A673 (cell line): ENCODE data around the gene RPH3AL. TPM values are rescaled to one million over a fixed set of nuclear protein-coding genes. Genes with fewer than 3 reads are reported as not detected.

Source experiments
- BruUV-seq: library from RNA; stranded (reverse); fragments of 400-500 nt; replicated peaks from 2 replicates; lab custom pipeline; 2021; lab: Mats Ljungman, UMichigan
- CTCF ChIA-PET: fragments of 300-600 bp; sonication (Branson Sonifier 250); formaldehyde crosslinking; loops from one replicate; lab custom pipeline; 2022; ENCODE audit warnings: antibody characterized with exemption; lab: Charles Lee
- POLR2A ChIA-PET: fragments of 300-600 bp; sonication (Branson Sonifier 250); formaldehyde crosslinking; loops from one replicate; lab custom pipeline; 2022; ENCODE audit warnings: antibody characterized with exemption; ENCODE audit not compliant: low non-redundant PET; lab: Charles Lee
- DNase-seq: peaks from one replicate; pipeline ENCODE4 v3.0.0-alpha.2; 2015; ENCODE audit warnings: low spot score
- H3K27ac ChIP-seq: fragments of 200-600 bp; sonication (generic); 2 replicates; pipeline ENCODE4 v1.5.1; 2016; ENCODE audit warnings: mixed run types, low read depth, mild to moderate bottlenecking, mixed read lengths, antibody characterized with exemption, low read length; ENCODE audit not compliant: poor library complexity, severe bottlenecking
- H3K27me3 ChIP-seq: fragments of 200-600 bp; sonication (generic); replicated peaks from 2 replicates; pipeline ENCODE4 v1.6.1; 2017; ENCODE audit warnings: mixed run types, low read depth, mild to moderate bottlenecking, mixed read lengths, antibody characterized with exemption, low read length; ENCODE audit not compliant: insufficient read depth, poor library complexity
- H3K36me3 ChIP-seq: fragments of 200-600 bp; sonication (generic); 2 replicates; pipeline ENCODE4 v1.6.1; 2016; ENCODE audit warnings: mixed run types, mild to moderate bottlenecking, mixed read lengths, antibody characterized with exemption, low read length; ENCODE audit not compliant: insufficient read depth, poor library complexity, severe bottlenecking
- H3K4me1 ChIP-seq: fragments of 200-600 bp; sonication (generic); 2 replicates; pipeline ENCODE4 v1.6.1; 2017; ENCODE audit warnings: mixed run types, mild to moderate bottlenecking, mixed read lengths, antibody characterized with exemption, low read length; ENCODE audit not compliant: insufficient read depth, poor library complexity, severe bottlenecking
- H3K4me3 ChIP-seq: fragments of 200-600 bp; sonication (generic); 2 replicates; pipeline ENCODE4 v1.5.1; 2016; ENCODE audit warnings: low read depth, mixed run types, mild to moderate bottlenecking, mixed read lengths, low read length; ENCODE audit not compliant: poor library complexity, severe bottlenecking
- H3K9me3 ChIP-seq: fragments of 200-600 bp; sonication (generic); 2 replicates; pipeline ENCODE4 v1.6.1; 2016; ENCODE audit warnings: mixed run types, low read depth, mild to moderate bottlenecking, mixed read lengths, antibody characterized with exemption, low read length; ENCODE audit not compliant: poor library complexity, severe bottlenecking
- CTCF ChIP-seq: fragments of 300-800, 200-600 bp; sonication (generic); conservative IDR thresholded peaks from 2 replicates; pipeline ENCODE4 v1.5.1; 2017; ENCODE audit warnings: low read depth, mild to moderate bottlenecking, antibody characterized with exemption, low read length, moderate library complexity, mixed read lengths
- EZH2 ChIP-seq: fragments of 200-600 bp; sonication (generic); IDR thresholded peaks from 2 replicates; pipeline ENCODE4 v1.6.1; 2017; ENCODE audit warnings: borderline replicate concordance, low read depth, mild to moderate bottlenecking, mixed read lengths, antibody characterized with exemption, low read length; ENCODE audit not compliant: poor library complexity, severe bottlenecking
- intact Hi-C: fragments of 100-400 bp; cut with micrococcal nuclease; formaldehyde crosslinking; loops from one replicate; pipeline ENCODE4 v1.10.0; 2022; ENCODE audit not compliant: unreplicated experiment
- total RNA-seq: library from RNA; stranded (reverse); gene quantifications from 2 replicates; pipeline ENCODE4 v1.2.3, GENCODE V29; 2021

The RPH3AL gene
- total RNA-seq, 1 experiment from 2014 or later, result 0.82 TPM

- Histone ChIP-seq H3K36me3 (no peaks in the 10 kb centered on the region), H3K27ac (no peak overlapping the region), H3K27me3 (no peaks in the 10 kb centered on the region), H3K4me3 (no peak overlapping the region), H3K9me3 (no peaks in the 10 kb centered on the region), H3K4me1 (no peaks in the 10 kb centered on the region)
- no peak for TF ChIP-seq EZH2
- TF ChIP-seq CTCF, result no peak
- CTCF ChIA-PET, result no interaction called here
- DNase-seq, result no peak
- intact Hi-C loops, result no loop called here
- POLR2A ChIA-PET, result no interaction called here
- no TSS peak for BruUV-seq
Observed at GRCh38 chr17:288802-289356, 63.7 kb downstream of the RPH3AL start.

DNA sequence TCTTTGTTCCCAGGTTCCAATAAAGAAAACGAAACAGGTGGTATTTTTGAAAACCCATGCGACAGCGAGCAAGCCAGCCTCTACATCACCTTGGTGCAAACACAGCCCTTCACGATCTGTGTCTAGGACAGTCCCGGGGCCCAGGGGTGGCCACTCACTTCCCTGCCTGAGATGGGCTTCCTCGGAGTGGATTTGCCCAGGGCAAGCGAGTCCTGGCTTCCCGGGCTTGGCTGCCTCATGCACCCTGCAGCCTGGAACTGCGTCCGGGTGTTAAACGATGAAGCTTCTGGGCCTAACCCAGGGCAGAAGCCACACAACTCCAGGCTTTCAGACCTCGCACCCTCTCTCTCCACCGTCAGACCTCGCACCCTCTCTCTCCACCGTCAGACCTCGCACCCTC lies 66.0 kb downstream of the RPH3AL start:
- no peaks in the 10 kb centered on the region for H3K4me1 ChIP-seq
- DNase-seq, result no peak
- CTCF ChIA-PET, result no interaction called here
- BruUV-seq, result no TSS peak
- H3K4me3 ChIP-seq, result no peak overlapping the region
- H3K27ac ChIP-seq, result no peak overlapping the region
- TF ChIP-seq CTCF, result no peak
- no peak for TF ChIP-seq EZH2
- intact Hi-C loops, result no loop called here
- H3K27me3 ChIP-seq, result no peaks in the 10 kb centered on the region
- H3K9me3 ChIP-seq, result no peaks in the 10 kb centered on the region
- H3K36me3 ChIP-seq, result no peaks in the 10 kb centered on the region
- POLR2A ChIA-PET, result no interaction called here

DNA sequence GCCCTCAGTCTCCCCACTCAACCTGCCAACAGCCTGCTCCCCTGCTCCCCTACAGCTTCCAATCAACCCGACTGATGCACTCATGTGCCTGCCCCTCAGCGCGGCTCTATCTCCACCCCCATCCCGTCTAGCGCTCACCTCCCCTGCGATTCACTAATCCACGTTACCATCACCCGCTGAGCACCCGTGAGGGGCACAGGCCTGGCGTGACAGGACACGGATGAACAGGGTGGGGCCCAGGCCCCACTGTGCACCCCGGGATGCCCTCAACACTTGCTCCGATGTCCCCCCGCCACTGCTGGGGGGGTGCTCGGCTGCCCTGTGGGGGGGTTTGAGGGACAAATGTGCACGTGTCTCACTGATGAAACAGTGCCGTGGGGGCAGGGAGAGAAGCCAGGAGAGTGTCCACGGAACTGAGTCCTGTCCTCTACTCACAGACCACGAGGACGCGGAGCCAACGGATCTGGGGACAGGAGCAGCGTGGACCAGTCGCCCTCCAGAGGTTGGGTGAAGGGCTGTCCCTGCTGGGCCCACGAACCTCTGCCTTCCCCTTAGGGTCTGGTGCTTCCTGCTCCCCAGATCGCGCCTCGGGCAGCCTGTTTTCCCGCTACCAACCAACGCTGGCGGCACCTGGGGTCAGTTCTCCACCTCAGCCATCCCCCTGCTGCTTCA lies 66.7 kb downstream of the RPH3AL start:
- no peaks in the 10 kb centered on the region for H3K36me3 ChIP-seq
- CTCF ChIA-PET, result no interaction called here
- TF ChIP-seq EZH2, result no peak
- no peak for TF ChIP-seq CTCF
- intact Hi-C loops, result no loop called here
- no peak overlapping the region for H3K27ac ChIP-seq
- no peaks in the 10 kb centered on the region for H3K27me3 ChIP-seq
- BruUV-seq, result no TSS peak
- DNase-seq, result no peak
- H3K9me3 ChIP-seq, result no peaks in the 10 kb centered on the region
- no peaks in the 10 kb centered on the region for H3K4me1 ChIP-seq
- POLR2A ChIA-PET, result no interaction called here
- H3K4me3 ChIP-seq, result no peak overlapping the region
